ENCODE data around the gene CGB5. TPM values are rescaled to one million over a fixed set of nuclear protein-coding genes. Genes with fewer than 3 reads are reported as not detected.

The CGB5 gene
- total RNA-seq, 1 donor from 2014 or later: not detected

GRCh38 chr19:49086296-49086695, 42.6 kb downstream of the CGB5 start:
- no peak for DNase-seq

GRCh38 chr19:49091391-49092038, 47.9 kb downstream of the CGB5 start:
- no peak for DNase-seq

GRCh38 chr19:49092686-49093085, 49.0 kb downstream of the CGB5 start:
- no peak for DNase-seq

Small RNA genes lying within 50 kb of the gene (small RNA-seq; reads per million reads assigned to genes)
- gene MIR6798 (ENCODE audit: low replicate concordance) (0.05 reads per million), gene RN7SL708P (ENCODE audit: low replicate concordance) (not detected)

Other genes starting within 250 kb of the CGB5 start
- 23.1 TPM for gene BCAT2, start 232.8 kb upstream of the CGB5 start, total RNA-seq
- 1.2 TPM for gene HSD17B14, start 207.4 kb upstream of the CGB5 start, total RNA-seq
- gene PLEKHA4, start 175.2 kb upstream of the CGB5 start, total RNA-seq: 18.1 TPM
- gene PPP1R15A, start 171.4 kb upstream of the CGB5 start, total RNA-seq: 64.0 TPM
- gene TULP2, start 145.1 kb upstream of the CGB5 start, total RNA-seq: not detected
- gene NUCB1, start 143.5 kb upstream of the CGB5 start, total RNA-seq: 154 TPM
- gene DHDH, start 110.1 kb upstream of the CGB5 start, total RNA-seq: not detected
- 22.1 TPM for gene BAX, start 89.0 kb upstream of the CGB5 start, total RNA-seq
- 430 TPM for gene FTL, start 78.5 kb upstream of the CGB5 start, total RNA-seq
- gene GYS1, start 50.5 kb upstream of the CGB5 start, total RNA-seq: 88.6 TPM
- gene RUVBL2, start 50.0 kb upstream of the CGB5 start, total RNA-seq: 96.6 TPM
- gene LHB, start 26.8 kb upstream of the CGB5 start, total RNA-seq: not detected
- gene CGB3, start 19.5 kb upstream of the CGB5 start, total RNA-seq: not detected
- not detected for gene CGB2, start 12.0 kb upstream of the CGB5 start, total RNA-seq
- gene CGB1, start 7.0 kb upstream of the CGB5 start, total RNA-seq: not detected
- gene CGB8, start 5.3 kb downstream of the CGB5 start, total RNA-seq: not detected
- 0.21 TPM for gene CGB7, start 13.9 kb downstream of the CGB5 start, total RNA-seq
- gene NTF4, start 21.0 kb downstream of the CGB5 start, total RNA-seq: 6.5 TPM
- gene KCNA7, start 28.9 kb downstream of the CGB5 start, total RNA-seq: 15.7 TPM
- 150 TPM for gene SNRNP70, start 41.6 kb downstream of the CGB5 start, total RNA-seq
- 6.1 TPM for gene LIN7B, start 70.5 kb downstream of the CGB5 start, total RNA-seq
- 0.51 TPM for gene C19orf73, start 75.3 kb downstream of the CGB5 start, total RNA-seq
- 9.7 TPM for gene PPFIA3, start 75.7 kb downstream of the CGB5 start, total RNA-seq
- gene HRC, start 111.5 kb downstream of the CGB5 start, total RNA-seq: 154 TPM
- 28.2 TPM for gene TRPM4, start 113.9 kb downstream of the CGB5 start, total RNA-seq